Lower leg skin (tissue), 3 donors: ENCODE data around the gene ZFYVE26.

Experiments
- POLR2A ChIP-seq, 2 donors: fragments of 450-650 bp; IDR thresholded peaks; one replicate each; pipeline ENCODE4 v1.6.1; 2016 to 2017; ENCODE audit warnings: antibody characterized with exemption in 2 of 2, mild to moderate bottlenecking in 1 of 2, moderate library complexity in 1 of 2
- TF ChIP-seq, protein P1 (sequence below), 3 donors: fragments of 450-650 bp; IDR thresholded peaks; one replicate each; pipeline ENCODE4 v1.5.1; 2016; ENCODE audit warnings: antibody characterized with exemption in 3 of 3, mild to moderate bottlenecking in 3 of 3, moderate library complexity in 2 of 3

DNA sequence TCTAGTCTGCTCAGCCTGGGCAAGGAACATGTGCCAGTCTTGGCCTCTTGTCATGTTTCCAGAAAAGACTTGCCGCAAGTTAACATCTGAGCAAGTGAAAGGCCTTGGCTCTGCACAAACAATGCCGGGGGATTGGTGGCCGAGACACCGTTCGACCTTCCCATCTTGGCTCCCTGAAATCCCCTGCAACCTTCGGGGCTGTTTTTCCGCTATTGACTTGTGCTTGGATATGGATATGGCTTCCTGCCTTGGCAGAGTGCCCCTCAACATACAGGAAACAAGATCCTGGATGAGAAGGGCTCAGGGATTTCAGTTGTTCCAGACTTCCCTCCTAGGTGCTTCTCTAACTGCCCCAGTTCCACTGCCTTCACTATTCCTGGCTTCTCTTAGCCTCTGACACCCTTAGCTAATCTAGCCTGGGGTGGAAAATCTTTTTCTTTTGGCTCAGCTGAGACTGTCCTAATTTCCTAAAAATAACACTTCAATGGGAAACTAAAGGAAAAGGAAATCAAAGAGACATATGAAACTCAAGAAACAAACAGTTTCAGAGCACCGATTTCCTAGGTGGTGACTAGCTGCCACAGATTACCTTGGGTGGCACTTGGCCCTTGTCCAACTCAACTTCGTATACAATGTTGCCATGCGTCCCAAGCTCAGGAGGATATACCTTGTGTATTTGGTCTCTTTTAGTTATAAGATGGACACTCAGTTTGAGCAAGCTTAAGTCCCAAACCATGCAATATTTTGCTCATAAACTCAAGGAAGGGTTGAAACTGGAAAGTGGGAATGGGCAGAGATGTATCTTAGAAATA, 80.8 kb downstream of the ZFYVE26 start:
- TF ChIP-seq POLR2A (IDR thresholded peaks at IDR 0.05), result no peak
- TF ChIP-seq, protein P1, sequence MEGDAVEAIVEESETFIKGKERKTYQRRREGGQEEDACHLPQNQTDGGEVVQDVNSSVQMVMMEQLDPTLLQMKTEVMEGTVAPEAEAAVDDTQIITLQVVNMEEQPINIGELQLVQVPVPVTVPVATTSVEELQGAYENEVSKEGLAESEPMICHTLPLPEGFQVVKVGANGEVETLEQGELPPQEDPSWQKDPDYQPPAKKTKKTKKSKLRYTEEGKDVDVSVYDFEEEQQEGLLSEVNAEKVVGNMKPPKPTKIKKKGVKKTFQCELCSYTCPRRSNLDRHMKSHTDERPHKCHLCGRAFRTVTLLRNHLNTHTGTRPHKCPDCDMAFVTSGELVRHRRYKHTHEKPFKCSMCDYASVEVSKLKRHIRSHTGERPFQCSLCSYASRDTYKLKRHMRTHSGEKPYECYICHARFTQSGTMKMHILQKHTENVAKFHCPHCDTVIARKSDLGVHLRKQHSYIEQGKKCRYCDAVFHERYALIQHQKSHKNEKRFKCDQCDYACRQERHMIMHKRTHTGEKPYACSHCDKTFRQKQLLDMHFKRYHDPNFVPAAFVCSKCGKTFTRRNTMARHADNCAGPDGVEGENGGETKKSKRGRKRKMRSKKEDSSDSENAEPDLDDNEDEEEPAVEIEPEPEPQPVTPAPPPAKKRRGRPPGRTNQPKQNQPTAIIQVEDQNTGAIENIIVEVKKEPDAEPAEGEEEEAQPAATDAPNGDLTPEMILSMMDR (IDR thresholded peaks at IDR 0.05), result no peak
